HS-5 (cell line): ENCODE results near the gene DBET.
"Not testable (repeated sequence)": the region's sequence is repeated elsewhere in the genome, so short reads cannot be mapped to it uniquely, and the experiment has no call there.

Experiments used
- DNase-seq: peaks from one replicate; pipeline ENCODE4 v3.0.0-alpha.2; 2012; ENCODE audit warnings: low read depth

The DBET gene

GRCh38 chr4:190064342-190064741, at the start of gene DBET:
Gene DBET, plus strand, starts transcription at chr4:190064502.
- DNase-seq = not testable (repeated sequence)

DNA sequence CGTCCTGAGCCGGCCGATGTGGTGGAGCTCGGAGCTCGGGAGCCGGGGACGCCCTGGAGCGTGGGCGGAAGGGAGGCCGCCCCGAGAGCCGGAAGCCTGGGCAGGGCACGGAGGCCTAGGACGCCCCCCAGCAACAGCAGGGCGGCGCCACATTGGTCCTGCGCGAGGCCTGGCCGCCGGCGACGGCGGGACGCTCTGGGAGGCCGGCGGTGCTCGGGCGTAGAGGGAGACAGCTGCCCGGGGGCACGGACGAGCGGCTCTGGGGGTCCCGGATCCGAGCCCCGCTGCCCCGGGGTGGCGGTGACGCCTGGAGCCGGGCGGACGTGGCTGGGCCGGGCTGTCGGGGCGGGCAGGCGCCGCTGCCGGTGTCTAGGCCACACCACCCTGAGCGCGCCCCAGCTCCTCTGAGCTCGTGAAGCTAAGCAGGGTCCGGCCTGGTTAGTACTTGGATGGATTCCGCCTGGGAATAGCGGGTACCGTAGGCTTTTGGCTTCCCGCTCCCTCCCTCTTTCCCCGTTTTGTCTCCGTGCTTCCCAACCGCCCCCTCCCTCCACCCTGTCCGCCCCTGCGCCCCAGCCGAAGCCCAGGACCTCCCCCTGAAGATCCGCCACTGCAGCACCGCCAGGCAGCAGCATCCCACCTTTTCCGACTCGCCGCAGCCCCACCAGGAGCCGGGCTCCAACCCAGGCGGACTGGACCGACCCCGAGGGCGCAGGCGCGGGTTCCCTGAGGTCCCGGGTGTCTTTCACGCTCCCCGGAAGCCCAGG, 49.3 kb upstream of the DBET start:
- peak; percentile 18 for DNase-seq

DNA sequence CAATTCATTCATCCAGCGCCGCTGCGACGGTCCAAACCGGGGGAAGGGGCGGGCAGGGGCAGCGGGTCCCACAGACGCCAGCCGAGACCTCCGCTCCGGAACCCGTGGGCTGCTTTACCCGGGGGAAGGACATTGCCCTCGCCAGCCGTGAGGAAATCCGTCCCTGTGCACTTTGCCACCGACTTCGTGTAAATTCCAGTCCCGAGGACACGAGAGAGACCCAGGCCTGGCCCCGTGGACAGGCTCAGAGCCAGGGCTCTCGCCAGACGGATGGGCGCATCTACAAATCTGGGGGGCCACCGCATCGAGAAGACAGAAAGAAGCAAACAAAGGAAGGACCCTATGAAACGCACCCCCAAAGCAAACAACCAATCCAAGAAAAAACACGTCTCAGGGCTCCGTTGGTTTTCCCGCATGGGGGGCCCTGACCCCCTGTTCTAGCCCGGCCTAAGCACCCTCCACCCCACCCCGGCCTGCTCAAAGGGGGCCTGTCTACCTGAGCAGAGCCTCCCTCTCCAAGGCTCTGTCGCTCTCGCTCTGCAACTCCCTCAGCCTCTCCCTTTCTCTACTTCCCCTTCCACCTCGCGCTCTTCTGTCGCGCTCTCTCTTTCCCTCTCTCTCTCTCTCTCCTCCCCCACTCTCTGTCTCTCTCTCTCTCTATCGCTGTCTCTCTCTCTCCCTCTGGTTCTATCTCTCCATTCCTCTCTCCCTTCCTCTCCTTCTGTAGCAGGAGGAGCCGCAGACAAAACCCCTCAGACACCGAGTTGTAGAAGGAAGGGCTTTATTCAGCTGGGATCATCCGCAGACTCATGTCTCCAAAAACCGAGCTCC, 48.5 kb upstream of the DBET start:
- no peak for DNase-seq

GRCh38 chr4:190016369-190017289, 47.7 kb upstream of the DBET start:
- DNase-seq = no peak

DNA sequence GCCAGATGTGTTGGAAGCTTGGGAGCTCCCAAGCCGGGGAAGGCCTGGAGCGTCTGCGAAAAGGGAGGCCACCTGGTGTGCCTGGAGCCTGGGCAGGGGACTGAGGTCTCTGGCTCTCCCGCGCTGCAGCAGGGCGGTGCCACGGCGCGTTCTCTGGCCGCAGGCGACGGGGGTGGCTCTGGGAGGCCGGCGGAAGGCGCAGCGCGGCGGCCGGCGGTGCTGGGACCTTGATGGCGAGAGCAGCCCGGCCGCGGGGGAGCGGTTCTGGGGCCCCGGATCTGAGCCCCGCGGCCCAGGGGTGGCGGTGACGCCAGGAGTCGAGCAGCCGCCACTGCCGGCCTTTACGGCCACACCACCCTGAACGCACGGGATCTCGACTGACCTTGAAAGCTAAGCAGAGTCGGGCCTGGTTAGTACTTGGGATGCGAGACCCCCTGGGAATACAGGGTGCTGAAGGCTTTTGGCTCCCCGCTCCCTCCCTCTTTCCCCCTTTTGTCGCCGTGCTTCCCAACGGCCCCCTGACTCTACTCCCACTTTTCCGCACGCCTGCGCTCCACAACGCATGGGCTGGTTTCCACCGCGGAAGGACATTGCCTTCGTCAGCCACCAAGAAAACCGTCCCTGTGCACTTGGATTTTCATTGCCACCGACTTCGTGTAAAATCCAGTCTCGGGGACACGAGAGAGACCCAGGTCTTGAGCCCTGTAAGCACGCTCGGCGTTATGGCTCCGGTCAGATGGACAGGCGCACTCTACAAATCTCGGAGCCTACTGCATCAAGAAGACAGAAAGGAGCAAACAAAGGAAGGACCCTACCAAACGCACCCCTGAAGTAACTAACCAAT, 46.7 kb upstream of the DBET start:
- no peak for DNase-seq

GRCh38 chr4:190018201-190018920, 45.9 kb upstream of the DBET start:
- DNase-seq = no peak

- no peak for DNase-seq
Observed at GRCh38 chr4:190019023-190019858, 45.1 kb upstream of the DBET start.

- DNase-seq = not testable (repeated sequence)
Observed at GRCh38 chr4:190019859-190020463, 44.3 kb upstream of the DBET start.

- no peak for DNase-seq
Observed at GRCh38 chr4:190020790-190021717, 43.2 kb upstream of the DBET start.

DNA sequence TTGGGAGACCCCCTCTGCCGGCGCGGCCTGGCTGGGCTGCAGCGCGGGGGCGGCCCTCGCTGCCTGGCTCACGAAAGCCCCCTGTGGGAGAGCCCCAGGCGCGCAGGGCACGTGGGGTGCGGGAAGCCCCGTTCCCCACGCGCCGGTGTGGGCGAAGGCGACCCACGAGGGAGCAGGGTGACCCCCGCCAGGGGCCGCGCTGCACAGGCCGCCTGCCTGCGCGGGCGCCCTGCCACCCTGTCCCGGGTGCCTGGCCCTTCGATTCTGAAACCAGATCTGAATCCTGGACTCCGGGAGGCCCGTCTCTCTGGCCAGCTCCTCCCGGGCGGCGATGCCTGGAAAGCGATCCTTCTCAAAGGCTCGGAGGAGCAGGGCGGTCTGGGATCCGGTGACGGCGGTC, 42.3 kb upstream of the DBET start:
- not testable (repeated sequence) for DNase-seq

GRCh38 chr4:190022614-190023281, 41.6 kb upstream of the DBET start:
- not testable (repeated sequence) for DNase-seq

DNA sequence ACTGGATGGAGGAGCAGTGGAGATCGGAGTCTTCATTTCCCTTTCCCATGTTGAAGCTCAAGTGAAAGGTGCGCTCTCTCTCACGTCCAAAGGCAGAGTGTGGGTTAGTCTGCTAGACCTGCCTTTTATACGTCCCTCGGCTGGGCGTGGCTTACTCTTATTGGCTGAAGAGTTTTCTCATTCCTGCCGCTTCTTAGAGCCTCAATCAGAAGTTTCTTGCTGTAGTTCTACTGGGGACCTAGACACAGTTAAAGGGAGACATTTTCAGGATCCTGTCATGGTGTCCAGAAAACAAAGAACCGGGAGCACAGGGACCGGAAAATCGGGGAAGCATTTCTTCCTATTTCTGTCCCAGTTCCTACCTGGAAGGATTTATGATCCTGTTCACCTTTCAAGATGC, 37.1 kb upstream of the DBET start, which contains the start of gene FRG2:
Gene FRG2, minus strand, starts transcription at position 101 of the 400 bp plus-strand sequence. Its CDS starts 52 bp downstream, at position 49.
- DNase-seq = not testable (repeated sequence)

GRCh38 chr4:190031264-190031663, 33.0 kb upstream of the DBET start:
- not testable (repeated sequence) for DNase-seq

DNA sequence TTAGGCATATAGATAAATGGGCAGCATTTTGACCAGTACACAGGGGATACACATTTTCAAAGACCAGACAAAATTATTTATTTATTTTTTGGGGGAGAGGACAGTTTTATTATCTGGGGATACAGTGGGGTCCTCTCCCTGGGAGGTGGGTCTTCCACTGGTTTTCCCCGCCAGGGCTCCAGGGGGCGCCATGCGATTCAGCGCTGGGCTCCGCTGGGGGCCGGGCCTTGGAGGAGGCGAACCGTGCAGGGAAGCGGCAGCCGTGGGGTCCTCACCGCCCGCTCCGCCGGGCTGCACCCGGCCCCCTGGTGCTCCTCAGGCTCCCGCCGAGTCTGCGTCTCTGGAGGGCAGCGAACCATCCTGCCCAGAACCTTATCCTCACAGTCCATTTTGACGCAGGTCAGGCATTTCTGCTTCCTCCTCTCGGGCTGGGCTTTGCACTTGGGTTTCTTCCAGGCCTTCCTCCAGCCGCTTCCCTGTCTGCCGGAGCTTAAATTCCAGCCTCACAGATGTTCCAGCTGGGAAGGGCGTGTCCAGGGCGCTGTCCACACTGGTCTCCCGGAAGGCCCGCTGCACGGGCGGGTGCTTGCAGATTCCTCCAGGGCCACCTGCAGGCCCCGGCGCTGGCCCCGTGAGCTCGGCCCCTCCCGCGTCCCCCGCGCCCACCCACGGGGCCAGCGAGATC, 26.5 kb upstream of the DBET start:
- DNase-seq = not testable (repeated sequence)

DNA sequence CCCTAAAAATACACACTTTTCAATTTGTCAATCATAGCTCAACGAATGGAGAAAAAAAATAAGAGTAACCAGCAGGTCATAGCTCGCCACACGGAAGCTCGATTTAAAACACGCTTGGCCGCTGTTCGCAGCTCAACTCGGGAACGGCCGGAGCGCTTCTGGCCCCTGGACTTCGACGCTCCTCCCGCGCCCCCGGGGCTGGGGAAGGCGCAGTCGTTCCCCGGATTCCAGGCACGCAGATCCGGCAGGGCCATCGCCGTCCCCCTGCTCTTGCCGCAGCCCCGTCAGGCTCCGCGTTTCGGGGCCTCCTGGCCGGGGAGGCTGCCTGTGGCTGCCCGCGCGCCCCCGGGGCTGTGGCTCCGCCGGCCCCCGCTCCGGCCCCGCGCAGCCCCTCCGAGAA, 23.4 kb upstream of the DBET start:
- not testable (repeated sequence) for DNase-seq

- DNase-seq = not testable (repeated sequence)
Observed at GRCh38 chr4:190047627-190048026, 16.7 kb upstream of the DBET start.
